Suprapubic skin (tissue), 4 donors: ENCODE data around the gene GHRH. TPM values are rescaled to one million over a fixed set of nuclear protein-coding genes. Genes with fewer than 3 reads are reported as not detected.
A peak's percentile ranks its signal among the peaks of the same experiment; 100 is the strongest.

Experiments
- DNase-seq, 2 donors: peaks; one replicate each; pipeline ENCODE4 v3.0.0-alpha.2; 2019; ENCODE audit warnings: low spot score in 2 of 2
- H3K27ac ChIP-seq: fragments of 200-600 bp; sonication (generic); one replicate; pipeline ENCODE4 v1.5.1; 2019
- H3K27me3 ChIP-seq: fragments of 200-600 bp; sonication (generic); one replicate; pipeline ENCODE4 v1.5.1; 2019
- H3K36me3 ChIP-seq: fragments of 200-600 bp; sonication (generic); one replicate; pipeline ENCODE4 v1.5.1; 2019
- H3K4me1 ChIP-seq: fragments of 200-600 bp; sonication (generic); one replicate; pipeline ENCODE4 v1.5.1; 2019
- H3K4me3 ChIP-seq: fragments of 200-600 bp; sonication (generic); one replicate; pipeline ENCODE4 v1.5.1; 2019; ENCODE audit warnings: mild to moderate bottlenecking
- H3K9me3 ChIP-seq: fragments of 200-600 bp; sonication (generic); one replicate; pipeline ENCODE4 v1.5.1; 2019
- CTCF ChIP-seq, 2 donors: fragments of 200-600 bp in 1 of 2; fragments of 450-650 bp in 1 of 2; sonication (generic) in 1 of 2; IDR thresholded peaks; one replicate each; pipeline ENCODE4 v1.5.1; 2016 to 2019; ENCODE audit warnings: antibody characterized with exemption in 2 of 2, mild to moderate bottlenecking in 1 of 2, moderate library complexity in 1 of 2
- EP300 ChIP-seq: sonication (generic); formaldehyde crosslinking; IDR thresholded peaks from one replicate; pipeline ENCODE4 v1.6.1; 2017; ENCODE audit warnings: antibody characterized with exemption
- POLR2A ChIP-seq, 2 donors: fragments of 450-650 bp; IDR thresholded peaks; one replicate each; pipeline ENCODE4 v1.6.1; 2017; ENCODE audit warnings: antibody characterized with exemption in 2 of 2, mild to moderate bottlenecking in 2 of 2, moderate library complexity in 2 of 2
- POLR2AphosphoS5 ChIP-seq, 3 donors: sonication (generic); formaldehyde crosslinking; IDR thresholded peaks; one replicate each; pipeline ENCODE4 v1.6.1; 2017; ENCODE audit warnings: antibody characterized with exemption in 3 of 3
- WGBS: methylation state at CpG from one replicate; pipeline ENCODE4 v1.1.5; 2018; 5-methylcytosine and 5-hydroxymethylcytosine counted together
- total RNA-seq, 4 donors: library from RNA; depleted of rRNA; stranded (reverse); fragments of >200 nt; gene quantifications; one replicate each; pipeline ENCODE4 v1.1.0, GENCODE V29; 2016

The GHRH gene
- total RNA-seq, 4 donors from 2014 or later = not detected

- Histone ChIP-seq H3K27ac (no peak overlapping the region), H3K36me3 (peaks cover 53% of the 10 kb centered on the region), H3K27me3 (no peaks in the 10 kb centered on the region), H3K4me1 (peaks cover 8% of the 10 kb centered on the region), H3K4me3 (no peak overlapping the region), H3K9me3 (no peaks in the 10 kb centered on the region)
- WGBS = 86% methylated on average over 4 of the region's 4 CpGs
- no peak for DNase-seq
- TF ChIP-seq CTCF (IDR thresholded peaks at IDR 0.05) = no peak
- no peak for TF ChIP-seq EP300
- no peak for TF ChIP-seq POLR2A (IDR thresholded peaks at IDR 0.05)
These were observed 39.5 kb downstream of the GHRH start for GRCh38 chr20:37222086-37222485.

GRCh38 chr20:37220731-37221130 is 40.9 kb downstream of the GHRH start:
- Histone ChIP-seq H3K4me1 (peaks cover 4% of the 10 kb centered on the region), H3K27ac (no peak overlapping the region), H3K36me3 (peaks cover 52% of the 10 kb centered on the region), H3K4me3 (no peak overlapping the region), H3K27me3 (no peaks in the 10 kb centered on the region), H3K9me3 (no peaks in the 10 kb centered on the region)
- WGBS = 47% methylated on average over 3 of the region's 3 CpGs
- DNase-seq = no peak
- TF ChIP-seq POLR2A (IDR thresholded peaks at IDR 0.05) = no peak
- no peak for TF ChIP-seq POLR2AphosphoS5 (IDR thresholded peaks at IDR 0.05)
- TF ChIP-seq CTCF (IDR thresholded peaks at IDR 0.05) = no peak
- TF ChIP-seq EP300 = no peak

- H3K36me3 ChIP-seq = peaks cover 52% of the 10 kb centered on the region
- TF ChIP-seq POLR2A (IDR thresholded peaks at IDR 0.05) = no peak
- TF ChIP-seq POLR2AphosphoS5 (IDR thresholded peaks at IDR 0.05) = no peak
- TF ChIP-seq CTCF (IDR thresholded peaks at IDR 0.05) = no peak
- TF ChIP-seq EP300 = no peak
- no peak overlapping the region for H3K4me3 ChIP-seq
- H3K9me3 ChIP-seq = no peaks in the 10 kb centered on the region
- 71% methylated on average over 10 of the region's 10 CpGs for WGBS
- no peak for DNase-seq
- no peaks in the 10 kb centered on the region for H3K27me3 ChIP-seq
- peak overlapping the region; percentile 28 for H3K27ac ChIP-seq
- H3K4me1 ChIP-seq = peaks cover 4% of the 10 kb centered on the region
These were observed 41.6 kb downstream of the GHRH start for GRCh38 chr20:37219751-37220668.

- no peak overlapping the region for H3K4me3 ChIP-seq
- peaks cover 52% of the 10 kb centered on the region for H3K36me3 ChIP-seq
- no peaks in the 10 kb centered on the region for H3K27me3 ChIP-seq
- no peak for TF ChIP-seq EP300
- TF ChIP-seq POLR2A (IDR thresholded peaks at IDR 0.05) = no peak
- no peak for TF ChIP-seq POLR2AphosphoS5 (IDR thresholded peaks at IDR 0.05)
- TF ChIP-seq CTCF (IDR thresholded peaks at IDR 0.05) = no peak
- no peak for DNase-seq
- WGBS = 74% methylated on average over 4 of the region's 4 CpGs
- no peaks in the 10 kb centered on the region for H3K9me3 ChIP-seq
- H3K27ac ChIP-seq = no peak overlapping the region
- H3K4me1 ChIP-seq = peaks cover 4% of the 10 kb centered on the region
These were observed 42.6 kb downstream of the GHRH start for GRCh38 chr20:37218976-37219375.

GRCh38 chr20:37218441-37218840 is 43.2 kb downstream of the GHRH start:
- no peak for TF ChIP-seq POLR2A (IDR thresholded peaks at IDR 0.05)
- no peak for TF ChIP-seq EP300
- Histone ChIP-seq H3K9me3 (no peaks in the 10 kb centered on the region), H3K4me3 (no peak overlapping the region), H3K27me3 (no peaks in the 10 kb centered on the region), H3K27ac (no peak overlapping the region), H3K4me1 (peaks cover 4% of the 10 kb centered on the region), H3K36me3 (peaks cover 52% of the 10 kb centered on the region)
- WGBS = 99% methylated on average over 4 of the region's 4 CpGs
- DNase-seq = no peak
